ENCODE results near the gene SCN9A. TPM values are rescaled to one million over a fixed set of nuclear protein-coding genes. Genes with fewer than 3 reads are reported as not detected.
A peak's percentile ranks its signal among the peaks of the same experiment; 100 is the strongest.

The SCN9A gene
- total and polyA plus RNA-seq, 9 of the 15 experiments (the other 6 are each of a cell fraction or from before 2014, with no cell fraction given), result 1.4 to 22.8 (median 7.1) TPM

DNA sequence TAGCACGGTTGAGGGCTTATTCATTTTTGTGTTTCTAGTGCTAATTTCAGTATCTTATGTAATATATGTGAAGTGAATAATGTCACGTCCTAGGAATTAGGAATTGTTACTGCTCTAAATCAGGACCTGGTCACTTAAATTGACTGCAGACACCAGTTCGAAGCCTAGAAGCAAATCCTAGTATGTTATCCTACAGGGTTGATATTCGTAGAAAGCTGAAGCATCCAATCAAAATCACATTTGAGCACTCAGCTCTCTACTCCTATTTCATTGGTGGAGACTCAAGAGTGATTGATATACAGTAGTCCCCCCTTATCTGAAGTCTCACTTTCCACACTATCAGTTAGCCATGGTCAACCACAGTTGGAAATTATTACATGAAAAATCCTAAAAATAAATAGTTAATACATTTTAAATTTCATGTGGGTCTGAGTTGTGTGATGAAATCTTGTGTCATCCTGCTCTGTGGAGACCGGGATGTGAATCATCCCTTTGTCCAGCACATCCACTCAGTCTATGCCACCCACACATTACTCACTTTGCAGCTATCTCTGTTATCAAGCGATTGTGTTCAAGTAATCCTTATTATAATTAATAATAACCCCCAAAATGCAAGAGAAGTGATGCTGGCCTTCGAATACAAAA is 35.2 kb upstream of the SCN9A start (continued):
- no peak for TF ChIP-seq SRSF3 (IDR thresholded peaks at IDR 0.05; ENCODE audit: insufficient read depth, low read length)
- no peak for TF ChIP-seq ZEB2 (IDR thresholded peaks at IDR 0.05)
- TF ChIP-seq, protein P1, sequence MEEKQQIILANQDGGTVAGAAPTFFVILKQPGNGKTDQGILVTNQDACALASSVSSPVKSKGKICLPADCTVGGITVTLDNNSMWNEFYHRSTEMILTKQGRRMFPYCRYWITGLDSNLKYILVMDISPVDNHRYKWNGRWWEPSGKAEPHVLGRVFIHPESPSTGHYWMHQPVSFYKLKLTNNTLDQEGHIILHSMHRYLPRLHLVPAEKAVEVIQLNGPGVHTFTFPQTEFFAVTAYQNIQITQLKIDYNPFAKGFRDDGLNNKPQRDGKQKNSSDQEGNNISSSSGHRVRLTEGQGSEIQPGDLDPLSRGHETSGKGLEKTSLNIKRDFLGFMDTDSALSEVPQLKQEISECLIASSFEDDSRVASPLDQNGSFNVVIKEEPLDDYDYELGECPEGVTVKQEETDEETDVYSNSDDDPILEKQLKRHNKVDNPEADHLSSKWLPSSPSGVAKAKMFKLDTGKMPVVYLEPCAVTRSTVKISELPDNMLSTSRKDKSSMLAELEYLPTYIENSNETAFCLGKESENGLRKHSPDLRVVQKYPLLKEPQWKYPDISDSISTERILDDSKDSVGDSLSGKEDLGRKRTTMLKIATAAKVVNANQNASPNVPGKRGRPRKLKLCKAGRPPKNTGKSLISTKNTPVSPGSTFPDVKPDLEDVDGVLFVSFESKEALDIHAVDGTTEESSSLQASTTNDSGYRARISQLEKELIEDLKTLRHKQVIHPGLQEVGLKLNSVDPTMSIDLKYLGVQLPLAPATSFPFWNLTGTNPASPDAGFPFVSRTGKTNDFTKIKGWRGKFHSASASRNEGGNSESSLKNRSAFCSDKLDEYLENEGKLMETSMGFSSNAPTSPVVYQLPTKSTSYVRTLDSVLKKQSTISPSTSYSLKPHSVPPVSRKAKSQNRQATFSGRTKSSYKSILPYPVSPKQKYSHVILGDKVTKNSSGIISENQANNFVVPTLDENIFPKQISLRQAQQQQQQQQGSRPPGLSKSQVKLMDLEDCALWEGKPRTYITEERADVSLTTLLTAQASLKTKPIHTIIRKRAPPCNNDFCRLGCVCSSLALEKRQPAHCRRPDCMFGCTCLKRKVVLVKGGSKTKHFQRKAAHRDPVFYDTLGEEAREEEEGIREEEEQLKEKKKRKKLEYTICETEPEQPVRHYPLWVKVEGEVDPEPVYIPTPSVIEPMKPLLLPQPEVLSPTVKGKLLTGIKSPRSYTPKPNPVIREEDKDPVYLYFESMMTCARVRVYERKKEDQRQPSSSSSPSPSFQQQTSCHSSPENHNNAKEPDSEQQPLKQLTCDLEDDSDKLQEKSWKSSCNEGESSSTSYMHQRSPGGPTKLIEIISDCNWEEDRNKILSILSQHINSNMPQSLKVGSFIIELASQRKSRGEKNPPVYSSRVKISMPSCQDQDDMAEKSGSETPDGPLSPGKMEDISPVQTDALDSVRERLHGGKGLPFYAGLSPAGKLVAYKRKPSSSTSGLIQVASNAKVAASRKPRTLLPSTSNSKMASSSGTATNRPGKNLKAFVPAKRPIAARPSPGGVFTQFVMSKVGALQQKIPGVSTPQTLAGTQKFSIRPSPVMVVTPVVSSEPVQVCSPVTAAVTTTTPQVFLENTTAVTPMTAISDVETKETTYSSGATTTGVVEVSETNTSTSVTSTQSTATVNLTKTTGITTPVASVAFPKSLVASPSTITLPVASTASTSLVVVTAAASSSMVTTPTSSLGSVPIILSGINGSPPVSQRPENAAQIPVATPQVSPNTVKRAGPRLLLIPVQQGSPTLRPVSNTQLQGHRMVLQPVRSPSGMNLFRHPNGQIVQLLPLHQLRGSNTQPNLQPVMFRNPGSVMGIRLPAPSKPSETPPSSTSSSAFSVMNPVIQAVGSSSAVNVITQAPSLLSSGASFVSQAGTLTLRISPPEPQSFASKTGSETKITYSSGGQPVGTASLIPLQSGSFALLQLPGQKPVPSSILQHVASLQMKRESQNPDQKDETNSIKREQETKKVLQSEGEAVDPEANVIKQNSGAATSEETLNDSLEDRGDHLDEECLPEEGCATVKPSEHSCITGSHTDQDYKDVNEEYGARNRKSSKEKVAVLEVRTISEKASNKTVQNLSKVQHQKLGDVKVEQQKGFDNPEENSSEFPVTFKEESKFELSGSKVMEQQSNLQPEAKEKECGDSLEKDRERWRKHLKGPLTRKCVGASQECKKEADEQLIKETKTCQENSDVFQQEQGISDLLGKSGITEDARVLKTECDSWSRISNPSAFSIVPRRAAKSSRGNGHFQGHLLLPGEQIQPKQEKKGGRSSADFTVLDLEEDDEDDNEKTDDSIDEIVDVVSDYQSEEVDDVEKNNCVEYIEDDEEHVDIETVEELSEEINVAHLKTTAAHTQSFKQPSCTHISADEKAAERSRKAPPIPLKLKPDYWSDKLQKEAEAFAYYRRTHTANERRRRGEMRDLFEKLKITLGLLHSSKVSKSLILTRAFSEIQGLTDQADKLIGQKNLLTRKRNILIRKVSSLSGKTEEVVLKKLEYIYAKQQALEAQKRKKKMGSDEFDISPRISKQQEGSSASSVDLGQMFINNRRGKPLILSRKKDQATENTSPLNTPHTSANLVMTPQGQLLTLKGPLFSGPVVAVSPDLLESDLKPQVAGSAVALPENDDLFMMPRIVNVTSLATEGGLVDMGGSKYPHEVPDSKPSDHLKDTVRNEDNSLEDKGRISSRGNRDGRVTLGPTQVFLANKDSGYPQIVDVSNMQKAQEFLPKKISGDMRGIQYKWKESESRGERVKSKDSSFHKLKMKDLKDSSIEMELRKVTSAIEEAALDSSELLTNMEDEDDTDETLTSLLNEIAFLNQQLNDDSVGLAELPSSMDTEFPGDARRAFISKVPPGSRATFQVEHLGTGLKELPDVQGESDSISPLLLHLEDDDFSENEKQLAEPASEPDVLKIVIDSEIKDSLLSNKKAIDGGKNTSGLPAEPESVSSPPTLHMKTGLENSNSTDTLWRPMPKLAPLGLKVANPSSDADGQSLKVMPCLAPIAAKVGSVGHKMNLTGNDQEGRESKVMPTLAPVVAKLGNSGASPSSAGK (IDR thresholded peaks at IDR 0.05), result peak; percentile 4; the same call in 1 of the 2 replicates
- TF ChIP-seq MTA1 (IDR thresholded peaks at IDR 0.05; ENCODE audit: borderline replicate concordance), result no peak
- TF ChIP-seq, protein P2, sequence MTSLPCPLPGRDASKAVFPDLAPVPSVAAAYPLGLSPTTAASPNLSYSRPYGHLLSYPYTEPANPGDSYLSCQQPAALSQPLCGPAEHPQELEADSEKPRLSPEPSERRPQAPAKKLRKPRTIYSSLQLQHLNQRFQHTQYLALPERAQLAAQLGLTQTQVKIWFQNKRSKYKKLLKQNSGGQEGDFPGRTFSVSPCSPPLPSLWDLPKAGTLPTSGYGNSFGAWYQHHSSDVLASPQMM (CRISPR knock-in tag; IDR thresholded peaks at IDR 0.05), result no peak
- TF ChIP-seq RAD51 (IDR thresholded peaks at IDR 0.05; ENCODE audit: borderline replicate concordance, low read depth), result no peak
- TF ChIP-seq ZNF780A (CRISPR knock-in tag; IDR thresholded peaks at IDR 0.05), result no peak
- peak; percentile 98 for TF ChIP-seq ZNF589 (CRISPR knock-in tag; IDR thresholded peaks at IDR 0.05; ENCODE audit: low read depth)
- TF ChIP-seq, protein P3, sequence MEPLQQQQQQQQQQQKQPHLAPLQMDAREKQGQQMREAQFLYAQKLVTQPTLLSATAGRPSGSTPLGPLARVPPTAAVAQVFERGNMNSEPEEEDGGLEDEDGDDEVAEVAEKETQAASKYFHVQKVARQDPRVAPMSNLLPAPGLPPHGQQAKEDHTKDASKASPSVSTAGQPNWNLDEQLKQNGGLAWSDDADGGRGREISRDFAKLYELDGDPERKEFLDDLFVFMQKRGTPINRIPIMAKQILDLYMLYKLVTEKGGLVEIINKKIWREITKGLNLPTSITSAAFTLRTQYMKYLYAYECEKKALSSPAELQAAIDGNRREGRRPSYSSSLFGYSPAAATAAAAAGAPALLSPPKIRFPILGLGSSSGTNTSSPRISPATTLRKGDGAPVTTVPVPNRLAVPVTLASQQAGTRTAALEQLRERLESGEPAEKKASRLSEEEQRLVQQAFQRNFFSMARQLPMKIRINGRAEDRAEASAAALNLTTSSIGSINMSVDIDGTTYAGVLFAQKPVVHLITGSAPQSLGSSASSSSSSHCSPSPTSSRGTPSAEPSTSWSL (CRISPR knock-in tag; IDR thresholded peaks at IDR 0.05; ENCODE audit: borderline replicate concordance), result no peak
- no peak for TF ChIP-seq PHF8 (IDR thresholded peaks at IDR 0.05; ENCODE audit: borderline replicate concordance, low read length)
- no peak for TF ChIP-seq EZH2 (IDR thresholded peaks at IDR 0.05; ENCODE audit: borderline replicate concordance, low read depth, low read length)
- TF ChIP-seq ZNF766 (CRISPR knock-in tag; conservative IDR thresholded peaks at IDR 0.05), result no peak
- TF ChIP-seq NFYB (IDR thresholded peaks at IDR 0.05; ENCODE audit: extremely low read depth, insufficient read length), result no peak
